GM12892 (cell line): Measurements from ENCODE around the gene CAV2.

Experiments used
- DNase-seq: peaks from one replicate; pipeline ENCODE4 v3.0.0; 2011; ENCODE audit not compliant: insufficient read length
- FAIRE-seq: peaks from 2 replicates; lab custom pipeline; 2011; peaks lifted over from hg19 to GRCh38; lab: Jason Lieb, UNC
- POLR2A ChIP-seq: IDR thresholded peaks from 2 replicates; pipeline ENCODE4 v1.6.1; 2011; ENCODE audit warnings: low read depth, low read length, control low read depth
- POLR2AphosphoS5 ChIP-seq: IDR thresholded peaks from 2 replicates; pipeline ENCODE4 v1.6.1; 2011; ENCODE audit warnings: low read depth, low read length, control low read depth
- TAF1 ChIP-seq: IDR thresholded peaks from 2 replicates; pipeline ENCODE4 v1.6.1; 2011; ENCODE audit warnings: low read depth, mild to moderate bottlenecking, control low read depth, low read length, borderline replicate concordance

Gene CAV2

DNA sequence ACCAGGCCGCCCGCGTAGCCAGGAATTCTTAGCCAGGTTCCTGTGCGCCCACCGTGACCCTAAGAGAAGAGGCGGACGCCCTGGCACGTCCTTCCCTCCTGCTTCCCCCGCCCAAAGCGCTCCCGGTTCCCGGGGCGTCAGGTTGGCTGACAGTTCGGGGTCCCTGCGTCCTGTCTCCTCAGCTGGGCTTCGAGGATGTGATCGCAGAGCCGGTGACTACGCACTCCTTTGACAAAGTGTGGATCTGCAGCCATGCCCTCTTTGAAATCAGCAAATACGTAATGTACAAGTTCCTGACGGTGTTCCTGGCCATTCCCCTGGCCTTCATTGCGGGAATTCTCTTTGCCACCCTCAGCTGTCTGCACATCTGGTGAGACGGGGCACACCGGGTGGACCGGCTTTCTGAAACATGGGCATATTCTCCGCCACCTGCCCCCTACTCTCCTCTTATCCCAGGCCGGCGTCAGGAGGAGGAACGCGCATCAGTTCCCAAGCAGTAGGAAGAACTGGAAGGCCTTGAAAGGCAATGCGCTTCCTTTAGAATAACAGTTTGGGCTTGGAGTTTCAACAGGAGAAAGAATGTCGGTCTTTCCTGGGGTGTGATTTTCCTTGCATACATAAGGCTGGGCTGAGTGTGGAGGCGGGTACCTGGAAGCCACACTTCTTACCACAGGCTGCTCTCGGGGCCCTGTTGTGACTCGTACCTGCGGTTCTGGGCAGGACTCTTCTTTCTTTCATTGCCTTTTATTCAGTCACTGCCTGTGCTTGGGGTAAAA lies 728 bp downstream of the CAV2 start:
- no peak for TF ChIP-seq POLR2AphosphoS5
- TF ChIP-seq TAF1 = no peak
- TF ChIP-seq POLR2A = no peak
- FAIRE-seq (no peak), DNase-seq (no peak)

DNA sequence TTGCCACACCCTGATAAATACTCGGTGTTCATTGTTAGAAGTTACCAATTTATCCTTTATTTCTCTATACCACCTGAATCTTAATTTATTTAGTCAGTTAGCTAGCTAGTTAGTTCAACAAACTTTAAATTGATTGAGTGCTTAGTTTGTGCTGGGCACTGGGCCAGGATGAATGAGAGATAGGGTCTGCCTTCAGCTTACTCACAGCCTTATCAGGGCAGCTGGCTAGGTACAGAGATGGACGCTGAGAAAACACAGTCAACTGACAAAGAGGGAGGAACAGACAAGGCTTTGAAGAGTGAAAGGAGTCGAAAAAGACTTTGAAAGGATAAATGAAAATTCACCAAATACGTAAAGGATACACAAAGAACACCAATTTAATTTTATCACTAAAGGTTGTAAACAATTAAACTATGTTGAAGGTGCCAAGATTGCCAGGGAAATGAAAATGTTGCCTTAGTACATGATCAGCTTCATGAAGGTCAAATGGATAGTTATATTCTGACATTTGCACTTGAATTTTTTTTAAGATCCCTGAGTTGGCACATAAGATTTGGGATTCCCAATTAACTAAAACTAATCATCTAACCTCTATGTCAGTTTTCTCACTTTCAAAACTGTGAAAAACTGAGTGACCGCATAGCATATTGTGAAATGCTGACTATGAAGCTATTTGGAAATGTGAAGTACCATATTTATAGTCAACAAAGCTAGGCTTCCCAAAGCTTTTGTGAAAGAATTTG lies 2.1 kb downstream of the CAV2 start:
- no peak for DNase-seq
- no peak for FAIRE-seq
- TF ChIP-seq POLR2AphosphoS5 (no peak), TAF1 (no peak), POLR2A (no peak)

DNA sequence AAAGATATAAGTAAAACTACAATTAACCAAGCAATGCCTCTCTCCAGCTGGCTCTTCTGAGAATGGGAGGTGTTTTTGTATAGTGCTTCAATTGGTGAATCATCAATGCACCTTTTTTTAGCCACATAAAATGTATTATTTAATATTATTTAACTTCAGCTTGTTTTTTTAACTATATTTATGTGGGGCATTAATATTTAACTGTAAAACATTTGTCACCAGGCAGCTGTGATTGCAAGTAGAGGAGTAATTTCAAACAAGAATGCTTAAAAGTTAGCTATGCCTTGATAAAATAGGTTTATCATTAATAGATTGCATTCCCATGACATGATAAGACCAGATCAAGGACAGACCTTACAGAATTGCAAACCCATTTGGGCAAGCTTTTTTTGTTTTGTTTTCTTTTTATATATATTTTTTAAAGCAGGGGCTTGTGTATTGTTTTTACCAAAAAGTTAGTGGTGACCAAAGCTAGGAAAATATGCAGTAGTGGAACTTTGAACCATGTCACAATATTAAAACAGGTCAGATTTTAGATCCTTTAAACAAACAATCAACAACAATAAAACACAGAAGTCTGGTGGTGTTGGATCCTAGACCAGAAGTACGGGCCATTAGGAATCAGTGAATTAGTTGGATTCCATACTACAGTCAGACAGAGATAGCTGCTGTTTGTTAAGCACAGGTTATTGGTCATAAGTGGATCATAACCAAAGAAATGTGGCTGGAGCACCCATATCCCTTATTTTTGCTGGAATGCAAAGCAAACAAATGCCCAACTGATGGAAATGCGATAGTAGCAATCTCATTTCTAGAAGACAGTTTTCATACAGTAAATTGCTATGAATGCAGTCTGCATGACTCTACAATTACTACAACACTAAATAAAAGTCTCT lies 2.9 kb downstream of the CAV2 start:
- DNase-seq = no peak
- no peak for FAIRE-seq
- TF ChIP-seq POLR2A (no peak), TAF1 (no peak), POLR2AphosphoS5 (no peak)

- no peak for TF ChIP-seq POLR2AphosphoS5
- no peak for TF ChIP-seq TAF1
- TF ChIP-seq POLR2A = no peak
- FAIRE-seq (no peak), DNase-seq (no peak)
Measured at GRCh38 chr7:116503835-116504234, 4.3 kb downstream of the CAV2 start.

- DNase-seq (no peak), FAIRE-seq (no peak)
- TF ChIP-seq POLR2A = no peak
- no peak for TF ChIP-seq TAF1
- no peak for TF ChIP-seq POLR2AphosphoS5
Measured at GRCh38 chr7:116505278-116505677, 5.7 kb downstream of the CAV2 start.

GRCh38 chr7:116505823-116506222 lies 6.3 kb downstream of the CAV2 start:
- DNase-seq (no peak), FAIRE-seq (no peak)
- TF ChIP-seq POLR2A (no peak), TAF1 (no peak), POLR2AphosphoS5 (no peak)

- TF ChIP-seq POLR2AphosphoS5 (no peak), POLR2A (no peak), TAF1 (no peak)
- DNase-seq (no peak), FAIRE-seq (no peak)
Measured at GRCh38 chr7:116509982-116510579, 10.5 kb downstream of the CAV2 start.

- FAIRE-seq = no peak
- no peak for TF ChIP-seq POLR2AphosphoS5
- TF ChIP-seq POLR2A = no peak
- no peak for TF ChIP-seq TAF1
- DNase-seq = no peak
Measured at GRCh38 chr7:116510795-116511194, 11.3 kb downstream of the CAV2 start.

- DNase-seq (no peak), FAIRE-seq (peak; percentile 94)
- TF ChIP-seq POLR2AphosphoS5 (no peak), POLR2A (peak; percentile 41; the same call in 1 of the 2 replicates), TAF1 (no peak)
Measured at GRCh38 chr7:116511552-116512519, 12.3 kb downstream of the CAV2 start.

- DNase-seq (no peak), FAIRE-seq (no peak)
- no peak for TF ChIP-seq POLR2A
- TF ChIP-seq TAF1 = no peak
- no peak for TF ChIP-seq POLR2AphosphoS5
Measured at GRCh38 chr7:116512520-116513188, 13.1 kb downstream of the CAV2 start.

- DNase-seq = no peak
- FAIRE-seq = no peak
- TF ChIP-seq POLR2A (no peak), POLR2AphosphoS5 (no peak), TAF1 (no peak)
Measured at GRCh38 chr7:116515584-116515983, 16.0 kb downstream of the CAV2 start.
